Raji (cell line): Measurements from ENCODE around the gene C3orf20.

Source experiments
- POLR2A ChIP-seq: IDR thresholded peaks from 2 replicates; pipeline ENCODE4 v1.6.1; 2011; ENCODE audit warnings: low read depth, low read length, control low read depth; ENCODE audit not compliant: insufficient read depth

The C3orf20 gene

GRCh38 chr3:14717307-14717706 is 42.4 kb downstream of the C3orf20 start:
- no peak for TF ChIP-seq POLR2A

- TF ChIP-seq POLR2A, result no peak
These were observed 43.6 kb downstream of the C3orf20 start for GRCh38 chr3:14718539-14718938.

- TF ChIP-seq POLR2A, result no peak
These were observed 44.1 kb downstream of the C3orf20 start for GRCh38 chr3:14719006-14719405.

GRCh38 chr3:14721126-14721864 is 46.4 kb downstream of the C3orf20 start:
- no peak for TF ChIP-seq POLR2A

- no peak for TF ChIP-seq POLR2A
These were observed 50.1 kb downstream of the C3orf20 start for GRCh38 chr3:14725013-14725412.

- TF ChIP-seq POLR2A, result no peak
These were observed 50.9 kb downstream of the C3orf20 start for GRCh38 chr3:14725564-14726440.

GRCh38 chr3:14726441-14726780 is 51.5 kb downstream of the C3orf20 start:
- TF ChIP-seq POLR2A, result no peak

GRCh38 chr3:14728113-14728512 is 53.2 kb downstream of the C3orf20 start:
- no peak for TF ChIP-seq POLR2A

GRCh38 chr3:14730703-14731382 is 55.9 kb downstream of the C3orf20 start:
- no peak for TF ChIP-seq POLR2A

GRCh38 chr3:14740983-14741382 is 66.0 kb downstream of the C3orf20 start:
- TF ChIP-seq POLR2A, result no peak

GRCh38 chr3:14741510-14741909 is 66.6 kb downstream of the C3orf20 start:
- no peak for TF ChIP-seq POLR2A

GRCh38 chr3:14744556-14744955 is 69.6 kb downstream of the C3orf20 start:
- TF ChIP-seq POLR2A, result no peak

GRCh38 chr3:14750650-14751049 is 75.7 kb downstream of the C3orf20 start:
- TF ChIP-seq POLR2A, result no peak

- TF ChIP-seq POLR2A, result no peak
These were observed 82.3 kb downstream of the C3orf20 start for GRCh38 chr3:14757153-14757700.

GRCh38 chr3:14758297-14758696 is 83.4 kb downstream of the C3orf20 start:
- no peak for TF ChIP-seq POLR2A
